NT2/D1 (cell line): ENCODE results near the gene SETD7.

Experiments used
- SUZ12 ChIP-seq: IDR thresholded peaks from 2 replicates; pipeline ENCODE4 v1.6.1; 2011; ENCODE audit not compliant: insufficient read length, insufficient read depth; ENCODE audit errors: extremely low read depth
- YY1 ChIP-seq: IDR thresholded peaks from 2 replicates; pipeline ENCODE4 v1.6.1; 2011; ENCODE audit not compliant: insufficient read length, insufficient read depth
- ZNF274 ChIP-seq: IDR thresholded peaks from 2 replicates; pipeline ENCODE4 v1.6.1; 2011; ENCODE audit warnings: mild to moderate bottlenecking, low read depth, low read length

DNA sequence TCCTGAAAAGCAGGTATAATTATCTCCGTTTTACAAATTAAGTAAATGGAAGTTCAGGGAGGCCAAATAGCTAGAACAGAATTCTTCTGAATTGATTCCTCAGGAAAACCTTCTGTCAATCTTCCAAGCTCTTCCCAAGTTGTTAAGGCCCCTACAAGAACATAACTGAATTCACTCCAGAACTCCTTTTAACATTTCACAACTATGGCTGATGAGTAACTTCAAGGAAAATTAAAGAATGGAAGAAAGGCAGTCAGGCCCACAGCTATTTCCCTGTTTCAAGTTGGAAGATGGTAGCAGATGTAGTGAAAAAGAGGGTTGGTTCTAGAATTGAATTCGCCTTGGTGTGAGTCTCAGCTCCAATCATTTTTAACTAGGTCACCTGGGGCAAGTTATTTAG lies 15.9 kb downstream of the SETD7 start:
- no peak for TF ChIP-seq ZNF274
- TF ChIP-seq SUZ12: no peak
- no peak for TF ChIP-seq YY1
